Measurements from ENCODE around the gene STYXL1.
A peak's percentile ranks its signal among the peaks of the same experiment; 100 is the strongest.
"Not testable (repeated sequence)": the region's sequence is repeated elsewhere in the genome, so short reads cannot be mapped to it uniquely, and the experiment has no call there.

The STYXL1 gene

DNA sequence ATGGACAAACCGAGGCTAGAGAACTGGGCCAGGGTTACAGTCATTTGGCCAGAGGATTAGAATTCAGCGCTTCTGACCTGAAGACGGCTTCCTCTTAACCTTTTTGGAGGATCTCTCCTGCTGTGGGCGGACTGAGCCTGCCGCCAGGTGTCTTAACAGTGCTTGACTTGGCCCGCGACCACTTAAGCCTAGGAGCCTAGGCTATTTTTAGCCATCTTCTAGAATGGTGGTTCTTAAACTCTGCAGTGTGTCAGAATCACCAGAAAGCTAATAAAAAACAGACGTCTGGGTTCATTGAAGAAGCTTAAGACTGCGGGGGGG, 828 bp upstream of the STYXL1 start:
- H3K4me3 ChIP-seq (ENCODE audit: low read depth in 1 of 2, low read length in 1 of 2): peak overlapping the region; percentile 87 to 98
- H3K27ac ChIP-seq: peak overlapping the region; percentile 86
- H3K4me1 ChIP-seq (ENCODE audit: control insufficient read depth in 1 of 2, insufficient read depth in 1 of 2, low read depth in 1 of 2, low read length in 1 of 2): peaks cover 18 to 19% of the 10 kb centered on the region in 2 experiments
- no peaks in the 10 kb centered on the region for H3K27me3 ChIP-seq
- H3K9me3 ChIP-seq: no peaks in the 10 kb centered on the region
- TF ChIP-seq, protein P1, sequence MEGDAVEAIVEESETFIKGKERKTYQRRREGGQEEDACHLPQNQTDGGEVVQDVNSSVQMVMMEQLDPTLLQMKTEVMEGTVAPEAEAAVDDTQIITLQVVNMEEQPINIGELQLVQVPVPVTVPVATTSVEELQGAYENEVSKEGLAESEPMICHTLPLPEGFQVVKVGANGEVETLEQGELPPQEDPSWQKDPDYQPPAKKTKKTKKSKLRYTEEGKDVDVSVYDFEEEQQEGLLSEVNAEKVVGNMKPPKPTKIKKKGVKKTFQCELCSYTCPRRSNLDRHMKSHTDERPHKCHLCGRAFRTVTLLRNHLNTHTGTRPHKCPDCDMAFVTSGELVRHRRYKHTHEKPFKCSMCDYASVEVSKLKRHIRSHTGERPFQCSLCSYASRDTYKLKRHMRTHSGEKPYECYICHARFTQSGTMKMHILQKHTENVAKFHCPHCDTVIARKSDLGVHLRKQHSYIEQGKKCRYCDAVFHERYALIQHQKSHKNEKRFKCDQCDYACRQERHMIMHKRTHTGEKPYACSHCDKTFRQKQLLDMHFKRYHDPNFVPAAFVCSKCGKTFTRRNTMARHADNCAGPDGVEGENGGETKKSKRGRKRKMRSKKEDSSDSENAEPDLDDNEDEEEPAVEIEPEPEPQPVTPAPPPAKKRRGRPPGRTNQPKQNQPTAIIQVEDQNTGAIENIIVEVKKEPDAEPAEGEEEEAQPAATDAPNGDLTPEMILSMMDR (IDR thresholded peaks at IDR 0.05): no peak
- peaks cover 13% of the 10 kb centered on the region for H3K36me3 ChIP-seq

DNA sequence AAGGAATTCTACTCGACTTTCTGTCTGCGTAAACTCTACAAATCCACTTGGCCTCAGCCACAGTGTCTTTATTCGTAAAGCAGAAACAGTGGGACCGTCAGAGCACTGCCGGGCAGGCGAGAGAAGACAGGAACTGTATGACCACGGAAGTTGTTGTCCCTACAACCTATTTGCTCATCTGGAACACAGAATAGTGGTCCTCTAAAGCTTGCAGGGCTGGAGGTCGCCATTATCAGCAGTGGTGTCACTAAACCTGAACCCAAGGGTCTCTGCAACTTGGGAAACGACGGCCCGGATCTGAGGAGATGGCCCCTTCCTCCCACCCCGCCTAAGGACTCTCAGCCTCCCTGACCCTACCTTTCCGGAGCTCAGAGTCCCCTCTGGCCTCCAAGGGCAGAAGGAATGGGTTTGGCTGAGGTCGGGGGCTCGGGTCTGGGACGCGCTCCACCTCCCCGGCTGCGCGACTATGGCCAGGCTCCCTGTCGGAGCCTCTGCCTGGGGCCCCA, 442 bp downstream of the STYXL1 start:
- TF ChIP-seq, protein P1 (IDR thresholded peaks at IDR 0.05): no peak
- peak overlapping the region; percentile 86 for H3K27ac ChIP-seq
- H3K4me1 ChIP-seq (ENCODE audit: control insufficient read depth in 1 of 2, insufficient read depth in 1 of 2, low read depth in 1 of 2, low read length in 1 of 2): peaks cover 18 to 19% of the 10 kb centered on the region in 2 experiments
- H3K36me3 ChIP-seq: peaks cover 12% of the 10 kb centered on the region
- no peaks in the 10 kb centered on the region for H3K9me3 ChIP-seq
- H3K27me3 ChIP-seq: no peaks in the 10 kb centered on the region
- peak overlapping the region; percentile 87 to 98 for H3K4me3 ChIP-seq (ENCODE audit: low read depth in 1 of 2, low read length in 1 of 2)

DNA sequence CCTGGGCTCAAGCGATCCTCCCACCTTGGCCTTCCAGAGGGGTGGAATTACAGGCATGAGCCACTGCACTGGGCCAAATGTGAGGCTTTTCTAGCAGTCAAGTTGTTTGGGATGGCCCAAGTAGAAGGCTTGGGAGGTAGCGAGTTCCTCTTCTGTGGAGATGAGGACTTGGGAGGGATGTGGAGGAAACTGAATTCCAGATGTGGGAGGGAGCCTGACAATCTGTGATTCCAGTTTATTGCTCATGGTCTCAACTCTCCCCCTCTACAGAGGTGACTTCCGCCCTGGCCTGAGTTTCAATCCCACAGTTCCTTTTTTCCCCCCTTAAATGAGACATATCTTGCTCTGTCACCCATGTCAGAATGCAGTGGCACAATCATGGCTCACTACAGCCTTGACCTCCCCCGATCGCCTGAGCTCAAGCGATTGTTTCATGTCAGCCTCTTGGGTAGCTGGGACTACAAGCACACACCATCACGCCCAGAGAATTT, 3.4 kb downstream of the STYXL1 start:
- TF ChIP-seq, protein P1 (IDR thresholded peaks at IDR 0.05): no peak
- Histone ChIP-seq H3K27ac (no peak overlapping the region), H3K27me3 (no peaks in the 10 kb centered on the region), H3K36me3 (peaks cover 22% of the 10 kb centered on the region), H3K9me3 (no peaks in the 10 kb centered on the region), H3K4me1 (ENCODE audit: control insufficient read depth in 1 of 2, insufficient read depth in 1 of 2, low read depth in 1 of 2, low read length in 1 of 2) (peaks cover 18 to 19% of the 10 kb centered on the region in 2 experiments), H3K4me3 (ENCODE audit: low read depth in 1 of 2, low read length in 1 of 2) (no peak overlapping the region)

DNA sequence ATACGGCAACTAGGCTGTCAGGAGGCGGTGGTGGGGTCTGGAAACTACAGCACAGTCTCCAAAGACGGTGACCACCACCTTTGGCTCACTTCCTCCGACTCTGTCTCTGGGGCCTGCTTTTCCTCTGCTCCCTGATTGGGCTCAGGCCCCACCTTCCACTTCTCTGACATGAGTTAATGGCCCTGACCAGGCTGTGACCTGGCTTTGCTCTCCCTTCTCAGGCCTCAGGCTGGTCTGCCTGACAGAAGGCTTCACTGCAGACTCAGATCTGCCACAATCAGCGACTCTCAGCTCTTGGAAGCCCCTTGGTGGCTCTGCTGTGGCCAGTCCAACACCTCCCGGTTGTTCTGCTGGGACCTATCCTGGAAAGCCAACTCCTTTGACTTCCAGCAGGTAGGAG, 7.7 kb downstream of the STYXL1 start:
- TF ChIP-seq, protein P1 (IDR thresholded peaks at IDR 0.05): no peak
- no peaks in the 10 kb centered on the region for H3K27me3 ChIP-seq
- no peaks in the 10 kb centered on the region for H3K9me3 ChIP-seq
- peaks cover 28% of the 10 kb centered on the region for H3K36me3 ChIP-seq
- H3K4me1 ChIP-seq (ENCODE audit: control insufficient read depth in 1 of 2, insufficient read depth in 1 of 2, low read depth in 1 of 2, low read length in 1 of 2): no peaks in the 10 kb centered on the region
- no peak overlapping the region for H3K27ac ChIP-seq
- H3K4me3 ChIP-seq (ENCODE audit: low read depth in 1 of 2, low read length in 1 of 2): no peak overlapping the region

DNA sequence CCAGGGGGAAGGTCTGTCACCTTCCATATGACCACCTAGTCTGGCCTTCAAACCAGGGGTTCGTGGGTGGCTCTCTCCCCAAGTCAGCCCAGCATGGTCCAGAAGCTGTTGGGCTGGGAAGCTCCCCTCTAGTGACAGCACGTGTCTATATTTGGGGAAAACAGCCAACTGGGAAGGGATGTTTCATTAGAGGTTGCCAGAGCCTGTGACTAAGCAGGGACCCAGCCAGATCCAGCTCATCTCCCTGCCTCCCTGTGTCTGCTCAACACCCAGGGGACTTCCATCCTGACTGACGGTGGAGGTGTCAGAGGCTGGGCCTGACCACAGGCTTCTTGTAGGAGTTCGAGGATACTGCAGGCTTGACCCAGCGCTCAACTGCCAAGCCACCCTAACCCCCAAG, 10.5 kb downstream of the STYXL1 start:
- H3K9me3 ChIP-seq: no peaks in the 10 kb centered on the region
- H3K4me3 ChIP-seq (ENCODE audit: low read depth in 1 of 2, low read length in 1 of 2): no peak overlapping the region
- H3K27me3 ChIP-seq: no peaks in the 10 kb centered on the region
- no peaks in the 10 kb centered on the region for H3K4me1 ChIP-seq (ENCODE audit: control insufficient read depth in 1 of 2, insufficient read depth in 1 of 2, low read depth in 1 of 2, low read length in 1 of 2)
- H3K36me3 ChIP-seq: peaks cover 16% of the 10 kb centered on the region
- no peak overlapping the region for H3K27ac ChIP-seq
- TF ChIP-seq, protein P1 (IDR thresholded peaks at IDR 0.05): no peak

DNA sequence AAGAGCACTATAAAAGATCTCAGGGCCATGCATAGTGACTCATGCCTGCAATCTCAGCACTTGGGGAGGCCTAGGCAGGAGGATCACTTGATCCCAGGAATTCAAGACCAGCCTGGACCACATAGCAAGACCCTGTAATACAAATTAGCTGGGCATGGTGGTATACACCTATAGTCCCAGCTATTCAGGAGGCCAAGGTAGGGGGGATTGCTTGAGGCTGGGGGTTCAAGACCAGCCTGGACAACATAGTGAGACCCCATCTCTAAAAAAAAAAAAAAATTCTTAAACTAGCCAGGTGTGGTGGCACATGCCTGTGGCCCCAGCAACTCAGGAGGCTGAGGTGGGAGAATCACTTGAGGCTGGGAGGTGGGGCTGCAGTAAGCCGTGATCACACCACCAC, 15.8 kb downstream of the STYXL1 start:
- TF ChIP-seq, protein P1 (IDR thresholded peaks at IDR 0.05): no peak
- Histone ChIP-seq H3K27me3 (no peaks in the 10 kb centered on the region), H3K36me3 (peaks cover 31% of the 10 kb centered on the region), H3K27ac (no peak overlapping the region), H3K9me3 (no peaks in the 10 kb centered on the region), H3K4me3 (ENCODE audit: low read depth in 1 of 2, low read length in 1 of 2) (no peak overlapping the region), H3K4me1 (ENCODE audit: control insufficient read depth in 1 of 2, insufficient read depth in 1 of 2, low read depth in 1 of 2, low read length in 1 of 2) (no peaks in the 10 kb centered on the region)

DNA sequence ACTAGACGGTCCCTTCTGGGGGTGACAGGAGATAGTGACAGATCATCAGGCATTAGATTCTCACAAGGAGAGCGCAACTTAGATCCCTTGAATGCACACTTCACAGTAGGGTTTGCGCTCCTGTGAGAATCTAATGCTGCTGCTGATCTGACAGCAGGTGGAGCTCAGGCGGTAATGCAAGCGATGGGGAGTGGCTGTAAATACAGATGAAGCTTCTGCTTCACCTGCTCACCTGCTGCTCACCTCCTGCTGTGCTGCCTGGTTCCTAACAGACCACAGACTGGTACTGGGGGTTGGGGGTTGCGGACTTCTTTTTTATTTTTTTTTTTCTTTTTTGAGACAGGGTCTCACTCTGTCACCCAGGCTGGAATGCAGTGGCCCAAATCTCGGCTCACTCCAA, 18.1 kb downstream of the STYXL1 start:
- not testable (repeated sequence) for H3K4me1 ChIP-seq (ENCODE audit: control insufficient read depth in 1 of 2, insufficient read depth in 1 of 2, low read depth in 1 of 2, low read length in 1 of 2); H3K4me3 ChIP-seq (ENCODE audit: low read depth in 1 of 2, low read length in 1 of 2); H3K27ac ChIP-seq; H3K27me3 ChIP-seq; H3K9me3 ChIP-seq
- H3K36me3 ChIP-seq: peaks cover 44% of the 10 kb centered on the region
